Fibroblast of peridontal ligament (primary cell): ENCODE data around the gene RPL38.

Source experiments
- DNase-seq: peaks from one replicate; pipeline ENCODE4 v3.0.0-alpha.2; 2010; ENCODE audit errors: extremely low read depth

RPL38 gene

DNA sequence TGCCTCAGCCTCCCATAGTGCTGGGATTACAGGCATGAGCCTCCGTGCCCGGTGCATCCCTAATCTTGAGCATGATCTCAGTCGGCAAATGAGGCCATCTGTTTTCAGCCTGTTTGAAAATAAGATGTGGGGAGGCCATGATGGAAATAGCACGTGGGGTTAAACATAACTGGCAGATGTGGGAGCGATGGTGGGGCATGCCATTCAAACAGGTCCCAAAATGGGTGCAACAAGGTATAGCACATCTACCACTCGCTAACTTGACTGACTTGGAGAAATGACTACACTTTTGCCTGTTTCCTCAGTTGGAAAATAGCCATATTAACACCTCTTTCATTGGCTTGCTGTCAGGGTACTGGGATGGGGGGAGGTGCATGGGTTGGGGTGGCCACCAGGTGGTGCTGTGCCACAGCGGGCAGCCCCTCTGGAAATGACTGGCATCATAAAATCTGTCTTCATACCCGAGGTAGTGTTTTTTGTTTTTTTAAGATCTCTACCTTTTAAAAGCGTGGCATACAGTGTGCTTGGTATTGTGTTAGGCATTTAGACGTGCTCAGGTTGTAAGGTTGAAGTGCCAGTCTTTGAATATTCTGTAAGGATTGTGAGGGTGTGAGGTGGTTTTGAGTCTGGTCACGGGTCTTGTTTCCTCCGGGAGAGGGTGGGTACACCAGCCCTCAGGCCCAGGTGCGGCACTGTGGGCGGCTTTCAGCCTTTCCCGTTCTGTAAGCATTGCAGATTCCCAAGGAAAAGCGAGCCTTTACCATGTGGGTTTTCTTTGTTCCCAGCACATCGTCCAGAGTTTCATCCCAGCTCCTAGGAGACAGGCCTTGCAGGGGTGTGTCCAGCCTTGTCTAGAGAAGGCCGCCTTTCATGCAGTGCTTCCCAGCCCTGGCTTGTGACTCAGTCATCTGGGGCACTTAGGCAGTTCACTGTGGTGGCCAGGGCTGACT is 7.0 kb downstream of the RPL38 start:
- peak; percentile 59 for DNase-seq

DNA sequence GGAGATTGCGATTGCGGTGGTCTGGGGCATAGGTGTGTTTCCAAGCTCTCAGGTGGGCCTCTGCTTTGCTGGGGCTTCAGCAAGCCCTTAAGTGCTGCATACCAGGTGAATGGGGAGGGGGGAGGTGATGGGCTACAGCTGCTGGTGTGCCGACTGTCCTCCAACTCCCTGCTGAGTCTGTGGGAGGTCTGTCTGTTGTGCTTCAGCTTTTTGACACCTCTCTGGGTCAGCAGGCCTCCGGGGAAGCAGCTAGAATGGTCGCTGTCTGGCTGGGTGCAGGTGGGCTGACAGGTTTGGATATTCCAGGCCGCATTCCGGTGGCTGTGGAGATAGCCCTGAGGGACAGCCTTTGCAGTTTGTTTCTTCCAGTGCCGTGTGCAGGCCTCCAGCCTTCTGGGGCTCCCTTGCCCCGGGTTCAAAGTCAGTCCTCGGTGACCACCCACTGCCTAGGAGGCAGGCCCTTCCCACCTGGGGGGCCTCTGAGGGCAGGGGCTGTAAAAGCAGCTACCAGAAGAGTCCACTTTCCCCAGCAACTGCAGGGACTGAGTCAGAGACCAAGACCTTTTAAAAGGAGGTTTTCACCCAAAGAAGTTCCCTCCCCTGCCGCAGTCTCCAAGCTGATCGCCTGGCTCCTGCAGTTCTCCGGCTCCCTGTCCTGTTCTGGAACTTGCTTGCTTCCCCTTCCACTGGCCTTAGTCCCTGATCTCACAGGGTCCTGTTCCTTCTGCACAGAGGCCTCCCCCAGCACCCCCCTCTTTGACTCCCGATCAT is 7.8 kb downstream of the RPL38 start:
- no peak for DNase-seq

DNA sequence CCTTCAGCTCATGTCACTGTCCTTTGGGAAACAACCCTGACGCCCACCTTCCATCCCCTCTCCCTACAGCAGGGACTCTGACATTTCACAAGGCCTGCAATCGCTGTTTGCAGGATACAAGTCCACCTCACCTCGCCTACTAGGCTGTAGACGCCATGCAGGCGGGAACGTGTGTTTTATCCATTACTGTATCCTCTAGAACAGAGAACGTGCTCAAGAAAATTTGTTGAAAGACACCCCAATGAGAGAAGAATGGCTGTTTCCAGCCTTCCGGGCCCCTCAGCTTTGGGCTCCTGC is 8.4 kb downstream of the RPL38 start:
- no peak for DNase-seq

DNA sequence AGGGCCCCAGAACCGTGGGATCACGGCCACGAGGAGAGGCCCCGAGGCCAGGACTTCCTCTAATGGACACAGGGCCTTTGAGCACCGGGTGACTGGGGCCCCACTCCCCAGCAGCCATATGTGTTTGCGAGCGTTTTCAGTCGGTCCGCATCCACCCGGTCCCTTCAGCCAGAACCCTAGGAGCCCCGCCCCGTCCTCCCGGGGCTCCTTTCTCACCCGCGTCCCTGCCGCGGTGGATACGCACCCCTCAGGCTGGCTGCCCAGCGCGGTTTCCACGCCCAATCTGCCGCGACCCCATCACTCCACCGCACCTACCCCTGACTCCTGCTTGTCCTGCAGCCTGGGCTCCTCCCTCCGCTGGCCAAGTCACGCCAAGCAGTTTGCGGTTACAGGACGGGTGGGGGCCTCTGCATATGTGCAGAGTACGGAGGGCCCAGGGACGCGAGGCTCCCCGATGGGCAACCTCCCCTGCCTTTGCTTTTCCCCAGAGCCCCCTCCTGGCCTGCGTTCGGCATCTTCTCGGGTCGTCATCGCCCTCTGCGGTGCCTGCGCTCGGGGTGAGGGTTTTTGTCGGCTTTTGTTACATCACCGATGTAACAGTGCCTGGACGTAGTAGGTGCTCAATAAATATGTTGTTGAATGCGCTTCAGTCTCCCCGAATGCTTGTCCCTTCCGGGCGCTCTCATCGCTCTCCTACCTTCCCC is 8.9 kb downstream of the RPL38 start:
- no peak for DNase-seq

DNA sequence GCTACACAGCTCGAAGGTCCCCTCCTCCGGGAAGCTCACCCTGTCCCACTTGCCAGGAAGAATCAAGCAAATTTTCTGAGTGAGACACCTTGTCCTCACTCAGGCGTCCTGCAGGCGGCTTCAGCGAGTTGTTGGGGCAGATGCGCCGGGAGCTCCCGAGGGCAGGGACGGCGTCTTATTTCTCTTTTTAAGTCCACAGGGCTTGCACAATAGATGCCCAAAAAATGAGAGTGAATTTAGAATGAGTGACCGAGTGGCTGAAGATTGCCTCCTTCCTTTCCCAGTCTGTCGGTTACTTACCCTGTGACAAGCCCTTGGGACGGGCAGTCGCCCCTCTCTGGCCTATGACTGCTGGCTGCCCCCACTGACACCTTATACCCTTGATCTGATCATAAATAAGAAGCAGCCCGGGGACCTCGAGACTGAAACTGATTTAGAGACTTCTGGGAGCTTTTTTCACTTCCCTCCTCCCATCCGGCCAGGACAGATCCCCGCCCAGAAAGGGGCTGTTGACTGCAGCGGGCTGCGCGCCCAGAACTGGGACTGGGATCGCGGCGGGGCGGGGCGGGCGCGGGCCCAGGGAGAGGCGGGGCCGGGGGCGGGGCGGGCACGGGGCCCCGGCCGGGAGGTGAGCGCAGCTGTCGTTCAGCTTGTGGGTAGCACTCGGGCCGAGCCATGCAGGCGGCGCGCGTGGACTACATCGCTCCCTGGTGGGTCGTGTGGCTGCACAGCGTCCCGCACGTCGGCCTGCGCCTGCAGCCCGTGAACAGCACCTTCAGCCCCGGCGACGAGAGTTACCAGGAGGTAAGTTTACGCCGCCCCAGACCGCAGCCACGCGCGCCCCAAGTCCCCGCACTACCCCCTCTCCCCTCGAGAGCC is 9.7 kb downstream of the RPL38 start, which contains the start of gene TTYH2:
Gene TTYH2 (plus strand): TSS at position 659 of the 879 bp plus-strand sequence. CDS start 17 bp downstream, at position 676.
- peak; percentile 85 for DNase-seq

DNA sequence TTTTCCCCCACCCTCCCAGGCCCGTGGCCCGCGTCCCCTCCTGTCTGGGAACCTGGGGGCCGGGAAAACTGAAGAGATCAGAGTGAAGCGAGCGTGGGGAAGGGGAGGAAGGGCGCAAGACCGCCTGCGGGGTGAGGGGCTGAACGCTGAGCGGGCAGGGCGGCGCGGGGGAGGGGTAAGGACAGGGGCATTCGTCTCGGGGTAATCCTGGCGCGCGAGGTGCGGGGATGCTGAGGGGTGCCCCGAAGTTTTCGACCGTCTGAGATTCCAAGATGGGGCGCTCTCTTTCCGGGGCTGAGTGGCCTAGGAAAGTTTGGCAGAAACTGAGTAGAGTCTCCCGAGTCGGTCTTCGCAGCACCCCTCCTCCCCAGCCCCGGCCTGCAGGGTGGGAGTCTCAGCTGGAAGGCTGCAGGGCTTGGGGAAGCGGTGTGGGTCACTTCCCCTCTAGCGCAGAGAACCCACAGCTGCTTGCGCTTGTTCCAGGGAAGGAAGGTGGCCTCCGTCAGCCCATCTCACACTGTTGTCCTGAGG is 10.4 kb downstream of the RPL38 start:
- DNase-seq, result no peak

DNA sequence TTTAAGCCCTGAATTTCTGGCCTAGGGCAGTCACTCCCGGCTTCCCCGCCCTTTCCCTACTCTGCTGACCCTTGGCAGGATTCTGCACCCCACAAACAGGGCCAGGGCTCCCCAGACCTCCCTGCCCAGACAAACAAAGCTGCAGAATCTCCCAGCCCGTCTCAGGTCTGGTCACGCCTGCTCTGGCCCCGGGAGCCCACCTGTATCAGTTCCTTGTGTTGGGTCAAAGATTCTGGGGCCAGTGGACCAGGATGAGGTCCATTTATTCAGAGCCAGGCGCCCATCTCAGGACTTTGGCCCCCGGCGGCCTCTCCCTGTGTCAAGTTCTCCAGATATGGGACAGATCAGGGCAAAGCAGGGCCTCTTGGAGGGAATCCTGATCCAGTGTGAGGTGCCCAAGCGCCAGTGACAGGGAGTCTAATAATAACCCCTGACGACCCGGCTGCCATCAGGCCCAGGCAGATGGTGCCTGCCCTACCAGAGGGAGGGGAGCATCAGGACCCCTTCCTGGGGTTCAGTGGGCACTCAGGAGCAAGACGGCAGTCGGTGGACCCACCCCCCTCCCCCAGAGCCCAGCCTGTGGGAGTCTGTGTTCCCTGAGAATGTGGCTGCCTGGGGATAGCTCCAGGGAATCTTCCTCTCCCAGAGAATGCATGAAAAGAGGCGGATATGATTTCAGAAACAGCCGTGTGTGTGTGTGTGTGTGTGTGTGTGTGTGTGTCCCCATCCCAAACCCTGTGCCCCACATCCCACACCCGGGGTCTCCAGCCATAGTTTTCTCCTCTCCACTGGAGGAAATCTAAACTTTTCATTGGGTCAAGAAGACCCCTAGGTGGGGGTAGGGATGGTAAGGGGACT is 11.2 kb downstream of the RPL38 start:
- no peak for DNase-seq

DNA sequence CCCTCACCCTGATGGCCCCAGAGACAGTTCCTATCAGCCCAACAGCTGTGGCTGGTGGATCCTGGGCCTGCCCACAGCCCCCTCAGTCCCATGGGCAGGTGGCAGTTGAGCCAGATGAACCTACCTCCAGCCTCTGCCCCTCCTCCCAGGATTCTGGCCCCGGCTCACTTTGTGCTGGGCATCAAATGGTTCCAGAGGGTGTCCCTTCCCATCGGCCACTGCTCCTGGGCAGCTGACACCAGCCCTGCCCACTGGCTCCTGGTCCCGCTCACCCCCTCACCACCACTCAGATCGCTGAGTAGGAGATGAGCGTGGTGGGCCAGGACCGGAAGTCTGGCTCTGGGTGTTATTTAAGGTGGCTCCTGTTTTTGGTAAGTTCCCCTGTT is 11.9 kb downstream of the RPL38 start:
- no peak for DNase-seq

DNA sequence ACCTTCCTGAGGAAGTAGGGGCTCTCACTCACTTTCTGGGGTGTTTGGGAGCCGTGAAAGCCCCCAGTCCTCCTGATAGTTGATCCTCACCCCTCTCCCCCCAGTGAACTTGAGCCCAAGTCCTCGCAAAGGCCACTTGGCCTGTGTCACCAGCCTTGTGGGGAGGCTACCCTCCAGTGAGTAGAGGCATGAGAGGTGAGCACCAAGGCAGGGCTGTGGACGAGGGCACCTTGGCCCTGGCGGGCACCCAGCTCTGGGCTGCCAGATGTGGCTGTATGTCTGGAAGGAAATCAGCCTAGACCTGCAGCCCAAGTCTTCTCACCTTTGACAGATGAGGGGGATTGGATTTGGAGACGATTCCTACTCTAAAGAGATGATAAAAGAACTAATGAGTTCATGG is 13.0 kb downstream of the RPL38 start:
- no peak for DNase-seq

DNA sequence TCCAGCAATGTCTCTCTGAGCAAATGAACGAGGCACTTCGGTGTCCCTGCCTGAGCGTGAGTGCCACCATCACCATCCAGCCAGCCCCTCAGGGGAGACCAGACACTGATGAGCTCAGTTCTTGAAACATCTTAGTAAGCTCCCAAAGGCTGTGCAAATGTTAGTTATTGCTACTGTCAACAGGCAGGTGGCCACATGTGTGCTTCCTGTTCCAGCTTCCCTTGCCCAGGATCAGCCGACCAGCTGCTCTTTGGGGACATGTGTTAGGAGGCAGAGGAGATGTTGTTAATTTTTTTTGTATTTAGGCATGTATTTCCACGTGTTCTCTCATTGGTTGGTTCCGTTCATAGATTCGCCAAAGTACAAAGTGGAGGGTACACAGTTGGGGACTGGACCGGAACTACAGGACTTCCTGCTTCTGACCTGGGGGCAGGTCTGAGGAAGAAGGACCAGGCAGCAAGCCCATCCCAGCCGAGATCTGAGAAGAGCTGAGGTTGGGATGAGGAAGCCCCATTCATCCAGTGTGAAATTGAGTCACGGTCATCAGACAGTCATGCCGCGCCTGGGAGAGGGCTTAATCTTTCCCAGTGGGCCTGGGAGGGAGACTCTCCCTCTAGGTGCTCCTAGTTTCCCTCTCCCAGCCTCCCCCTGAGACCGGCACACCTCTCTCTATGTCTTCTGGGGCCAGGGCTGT is 13.7 kb downstream of the RPL38 start:
- no peak for DNase-seq

DNA sequence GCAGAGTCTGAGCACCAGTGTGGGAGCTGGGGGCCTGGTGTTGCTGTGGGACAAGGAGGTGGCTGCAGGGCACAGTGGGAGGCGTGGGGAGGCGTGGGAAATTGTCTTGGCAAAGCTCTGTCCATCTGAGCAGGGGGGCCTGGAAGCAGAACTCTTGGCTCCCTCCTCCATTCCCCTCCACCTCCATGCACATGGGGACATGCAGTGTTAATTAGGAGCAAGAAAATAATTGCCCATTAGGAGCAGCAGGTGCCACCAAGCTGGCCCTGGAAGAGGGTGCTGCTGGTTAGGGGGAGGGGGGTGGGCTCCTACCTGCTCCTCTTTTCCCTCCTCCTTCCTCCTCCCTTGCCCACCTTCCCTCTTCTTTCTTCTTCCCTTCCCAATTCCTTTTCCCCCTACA is 14.4 kb downstream of the RPL38 start:
- DNase-seq, result no peak

DNA sequence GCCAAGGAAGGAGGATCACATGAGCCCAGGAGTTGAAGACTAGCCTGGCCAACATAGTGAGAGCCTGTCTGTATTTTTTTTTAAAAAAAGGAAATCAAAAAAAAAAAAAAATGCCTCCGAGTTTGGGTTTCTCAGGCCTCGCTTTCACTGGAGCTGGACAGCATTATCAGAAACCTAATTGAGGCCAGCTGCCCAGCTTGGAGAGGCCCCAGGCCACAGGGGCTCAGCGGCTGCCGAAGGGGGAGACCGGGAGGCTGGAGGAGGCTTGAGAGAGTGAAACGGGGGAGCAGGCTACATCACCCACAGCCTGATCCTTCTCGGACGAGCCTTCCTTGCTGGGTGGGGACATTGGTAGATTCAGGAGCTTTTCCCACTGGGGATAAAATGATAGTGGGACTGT is 15.0 kb downstream of the RPL38 start:
- peak; percentile 65 for DNase-seq

DNA sequence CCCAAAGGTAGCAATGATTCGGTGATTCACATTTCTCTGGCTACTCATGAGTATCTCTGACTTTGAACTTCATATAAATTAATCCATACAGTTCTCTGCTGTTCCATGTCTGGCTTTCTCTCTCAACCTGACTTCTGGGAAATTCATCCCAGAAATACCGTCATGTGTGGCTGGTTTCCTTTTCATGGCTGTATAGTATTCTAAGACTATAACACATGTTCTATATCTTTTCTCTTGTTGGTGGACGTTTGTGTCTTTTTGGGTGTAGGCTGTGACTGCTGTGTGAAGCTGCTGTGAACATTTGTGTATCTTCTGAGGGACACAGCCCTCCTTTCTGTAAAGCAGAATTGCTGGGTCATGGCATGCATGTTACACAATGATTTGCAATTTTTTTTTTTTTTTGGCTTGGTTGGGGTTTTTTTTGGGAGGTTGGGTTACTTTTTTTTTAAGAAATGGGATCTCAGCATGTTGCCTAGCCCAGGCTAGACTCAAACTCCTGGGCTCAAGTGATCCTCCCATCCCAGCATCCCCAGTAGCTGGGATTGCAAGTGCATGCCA is 16.2 kb downstream of the RPL38 start:
- no peak for DNase-seq

DNA sequence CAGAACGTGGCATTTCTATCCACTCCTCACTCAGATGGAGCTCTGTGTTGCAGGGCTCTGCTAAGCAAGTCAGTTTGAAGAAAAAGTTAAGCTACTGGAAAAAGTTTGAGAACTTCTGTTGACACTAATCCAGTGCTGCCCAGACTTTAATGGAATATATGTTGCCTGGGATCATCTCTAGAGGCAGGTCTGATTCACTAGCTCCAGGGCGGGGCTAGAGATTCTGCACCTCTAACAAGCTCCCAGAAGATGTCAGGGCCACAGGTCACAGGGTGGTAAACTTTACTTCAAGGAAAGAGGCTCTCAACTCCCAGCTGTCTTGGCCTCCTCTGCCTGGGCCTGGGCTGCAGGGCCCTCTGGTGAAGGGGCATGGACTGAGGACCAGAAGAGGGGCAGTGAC is 16.7 kb downstream of the RPL38 start:
- no peak for DNase-seq

DNA sequence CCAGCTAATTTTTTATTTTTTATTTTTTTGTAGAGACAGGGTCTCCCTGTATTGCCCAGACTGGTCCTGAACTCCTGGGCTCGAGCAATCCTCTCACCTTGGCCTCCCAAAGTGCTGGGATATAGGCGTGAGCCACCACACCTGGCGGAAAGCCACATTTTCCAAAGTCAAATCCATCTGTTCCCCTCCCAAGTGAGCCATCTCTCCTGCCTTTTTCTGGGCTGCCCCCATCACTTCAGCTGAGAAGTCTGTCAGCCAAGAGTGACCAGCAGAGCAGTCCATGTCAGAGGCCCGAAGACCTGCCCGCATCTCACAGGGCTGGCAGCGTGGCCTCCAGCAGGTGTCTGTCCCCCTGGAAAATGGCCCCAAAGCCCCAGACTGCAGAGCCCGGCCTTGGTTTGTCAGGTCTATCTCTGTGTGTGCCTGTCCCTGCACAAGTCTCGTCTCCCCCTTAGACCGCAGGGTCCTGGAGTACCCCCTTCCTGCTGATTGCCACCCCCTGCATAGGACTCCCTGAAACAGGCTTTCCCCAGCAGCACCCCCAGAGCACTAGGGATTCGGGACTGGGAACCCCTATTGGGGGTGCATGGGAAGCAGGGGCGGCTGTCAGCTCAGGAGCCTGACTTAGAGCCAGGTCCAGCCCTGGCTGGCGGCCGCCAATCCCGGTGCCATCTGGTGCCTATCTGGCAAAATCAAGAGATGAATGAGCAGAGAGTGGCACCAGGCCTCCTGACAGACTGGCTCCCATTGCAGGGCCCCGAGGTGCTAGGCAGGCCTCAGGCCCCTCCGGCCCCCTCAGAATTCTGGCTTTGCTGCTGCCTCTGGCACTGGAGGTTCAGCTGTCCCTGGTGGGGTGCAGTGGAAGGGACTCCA is 17.7 kb downstream of the RPL38 start:
- no peak for DNase-seq

DNA sequence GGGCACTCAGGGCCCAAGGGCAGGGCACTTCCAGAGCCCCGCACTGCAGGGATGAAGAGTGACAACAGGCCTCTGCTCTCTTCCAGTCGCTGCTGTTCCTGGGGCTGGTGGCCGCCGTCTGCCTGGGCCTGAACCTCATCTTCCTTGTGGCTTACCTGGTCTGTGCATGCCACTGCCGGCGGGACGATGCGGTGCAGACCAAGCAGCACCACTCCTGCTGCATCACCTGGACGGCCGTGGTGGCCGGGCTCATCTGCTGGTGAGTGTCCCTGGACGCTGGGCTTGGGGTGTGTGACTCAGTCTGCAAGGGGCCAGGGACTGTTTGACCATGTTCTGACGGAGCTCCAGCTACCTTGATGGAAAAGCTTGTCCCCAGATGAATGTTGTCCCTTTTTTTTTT is 18.9 kb downstream of the RPL38 start:
- no peak for DNase-seq

DNA sequence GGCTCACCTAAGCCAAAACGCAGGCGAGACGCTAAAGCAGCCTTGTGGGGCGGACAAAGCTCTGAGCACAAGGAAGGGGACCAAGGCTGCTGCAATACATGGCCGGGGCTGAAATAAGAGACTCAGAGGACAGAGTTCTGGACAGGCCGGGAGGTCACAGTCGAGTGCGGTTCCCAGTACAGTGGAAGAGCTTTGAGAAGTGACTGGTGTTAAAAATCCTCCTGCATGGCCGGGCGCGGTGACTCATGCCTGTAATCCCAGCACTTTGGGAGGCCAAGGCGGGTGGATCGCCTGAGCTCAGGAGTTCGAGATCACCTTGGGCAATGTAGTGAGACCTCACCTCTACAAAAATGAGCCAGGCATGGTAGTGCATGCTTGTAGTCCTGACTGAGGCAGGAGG is 20.4 kb downstream of the RPL38 start:
- DNase-seq, result no peak

DNA sequence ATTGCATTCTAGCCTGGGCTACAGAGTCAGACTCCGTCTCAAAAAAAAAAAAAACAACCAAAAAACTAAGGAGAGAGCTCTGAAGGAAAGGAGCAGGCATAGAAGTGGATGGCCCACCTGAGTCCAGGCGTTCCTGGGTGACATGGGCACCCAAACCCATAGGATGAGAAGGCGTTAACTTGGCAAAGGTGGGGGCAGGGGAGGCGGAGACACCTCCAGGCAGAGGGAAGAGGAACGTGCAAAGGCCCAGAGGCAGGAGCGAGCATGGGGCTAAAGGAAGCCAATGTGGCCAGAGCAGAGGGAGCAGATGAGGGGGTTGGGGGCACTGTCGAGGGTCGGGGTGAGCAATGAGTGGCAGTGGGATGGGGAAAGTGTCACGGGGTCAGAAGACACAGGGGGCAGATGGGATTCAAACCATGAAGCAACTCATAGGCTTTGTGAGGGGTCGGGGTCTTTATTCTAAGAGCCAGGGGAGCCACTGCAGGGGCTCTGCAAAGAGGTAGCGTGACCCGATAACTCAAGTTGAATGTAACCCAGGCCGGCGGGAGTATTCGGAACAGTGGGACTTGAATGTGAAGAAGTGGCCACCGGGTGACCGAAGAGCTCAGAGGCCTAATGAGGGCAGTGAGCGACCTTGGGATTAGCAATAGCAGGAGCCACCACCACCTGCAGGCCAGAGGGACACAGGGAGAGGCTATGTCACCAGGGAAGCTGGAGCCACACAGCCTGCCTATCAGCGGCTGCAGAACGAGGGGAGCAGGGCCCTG is 21.7 kb downstream of the RPL38 start:
- no peak for DNase-seq
